ENCODE data around the gene PAF1. TPM values are rescaled to one million over a fixed set of nuclear protein-coding genes. Genes with fewer than 3 reads are reported as not detected.

The PAF1 gene
- total and polyA plus RNA-seq, 2 of the 13 experiments (the other 11 are each of a cell fraction or from before 2014, with no cell fraction given) = 30.2 to 31.1 TPM

GRCh38 chr19:39341719-39342604, 48.9 kb downstream of the PAF1 start, which contains the start of gene SAMD4B:
TSS of gene SAMD4B (plus strand) at chr19:39342421. CDS start at chr19:39356894, 14,473 bp downstream.
- Histone ChIP-seq H3K79me2 (ENCODE audit: insufficient read depth, low read length) (peaks cover 38% of the 10 kb centered on the region), H3K9ac (ENCODE audit: insufficient read depth, low read depth, low read length) (peak within 1 kb of the TSS; percentile 91), H3K27ac (ENCODE audit: extremely low read length, insufficient read depth, low read length) (peak within 1 kb of the TSS; percentile 74), H3K4me3 (replicated peaks in 1 of 3; ENCODE audit: insufficient read depth in 1 of 3, low read depth in 2 of 3, low read length in 3 of 3) (peak within 1 kb of the TSS; percentile 84 to 94 (median 88)), H3K27me3 (ENCODE audit: control insufficient read depth in 1 of 2, insufficient read depth in 2 of 2, low read length in 2 of 2) (no peaks in the 10 kb centered on the region; a peak in 1 of 5 replicates), H3K4me1 (ENCODE audit: insufficient read depth, low read length) (peaks cover 69% of the 10 kb centered on the region), H2AFZ (ENCODE audit: low read length) (peak within 1 kb of the TSS; percentile 89), H3K36me3 (replicated peaks in 1 of 2; ENCODE audit: control insufficient read depth in 1 of 2, insufficient read depth in 2 of 2, low read length in 2 of 2) (peaks cover 0 to 16% of the 10 kb centered on the region in 2 experiments; a peak in 2 of 5 replicates), H4K20me1 (ENCODE audit: insufficient read depth, low read length) (no peaks in the 10 kb centered on the region; the same call in none of the 2 replicates), H3K4me2 (ENCODE audit: low read depth, low read length) (peak within 1 kb of the TSS; percentile 86), H3K9me3 (ENCODE audit: low read length) (no peaks in the 10 kb centered on the region)
- ChIA-PET CTCF (ENCODE audit: low intra/inter-chr PET ratio, low total read pairs) (interaction anchor here (0.8 kb wide), 1 partner anchor 70 kb away, joined by 4 read pairs; the partner anchor contains the start of gene PLEKHG2), POLR2A (interaction anchor here (0.6 to 2.5 kb wide), 12 partner anchors 12 to 1293 kb away, joined by 3 to 14 read pairs (median 4); partner anchors contain the start of genes FBXO17, MED29, PAF1 and RPS16)
- intact Hi-C loops (cut with micrococcal nuclease; ENCODE audit: unreplicated experiment) (loop anchor here (5.0 kb wide), 1 partner anchor 70 kb away; the partner anchor contains the start of gene PLEKHG2), in situ Hi-C loops (cut with HindIII; ENCODE audit: extremely low pct_ligation_motif_present, low pct_unique_long_range_greater_than_20kb) (no loop called here)
- peak; percentile 92 for DNase-seq (ENCODE audit: low spot score)
- 3% methylated on average over 14 of the region's 105 CpGs for WGBS (ENCODE audit: low lambda C conversion rate)
- BruUV-seq (replicated peaks) = no TSS peak
- FAIRE-seq = peak; percentile 66
- peak; percentile 94 for ATAC-seq
- TF ChIP-seq THRA (CRISPR knock-in tag; IDR thresholded peaks at IDR 0.05; ENCODE audit: borderline replicate concordance) = peak; percentile 57; the same call in 1 of the 2 replicates
- no peak for TF ChIP-seq SYNCRIP (IDR thresholded peaks at IDR 0.05; ENCODE audit: insufficient read depth, low read depth, low read length)
- TF ChIP-seq SIN3A (IDR thresholded peaks at IDR 0.05; ENCODE audit: borderline replicate concordance, low read depth, low read length) = peak; percentile 47; the same call in 1 of the 2 replicates
- TF ChIP-seq TBX2 (CRISPR knock-in tag; IDR thresholded peaks at IDR 0.05; ENCODE audit: borderline replicate concordance) = peak; percentile 38; the same call in 1 of the 2 replicates
- no peak for TF ChIP-seq GRHL1 (CRISPR knock-in tag; conservative IDR thresholded peaks at IDR 0.05)
- peak; percentile 58 for TF ChIP-seq CREM (IDR thresholded peaks at IDR 0.05)
- TF ChIP-seq CREM (CRISPR knock-in tag; IDR thresholded peaks at IDR 0.05) = no peak
- peak; percentile 73 for TF ChIP-seq ZNF543 (CRISPR knock-in tag; IDR thresholded peaks at IDR 0.05)
- peak; percentile 88 for TF ChIP-seq KAT8 (CRISPR knock-in tag; IDR thresholded peaks at IDR 0.05)
- peak; percentile 81 for TF ChIP-seq HOXA3 (CRISPR knock-in tag; IDR thresholded peaks at IDR 0.05)
- TF ChIP-seq ETV5 (CRISPR knock-in tag; IDR thresholded peaks at IDR 0.05; ENCODE audit: borderline replicate concordance) = peak; percentile 44; the same call in 1 of the 2 replicates
- TF ChIP-seq ZNF331 (CRISPR knock-in tag; IDR thresholded peaks at IDR 0.05) = peak; percentile 71; the same call in 1 of the 2 replicates
- TF ChIP-seq, protein P1, sequence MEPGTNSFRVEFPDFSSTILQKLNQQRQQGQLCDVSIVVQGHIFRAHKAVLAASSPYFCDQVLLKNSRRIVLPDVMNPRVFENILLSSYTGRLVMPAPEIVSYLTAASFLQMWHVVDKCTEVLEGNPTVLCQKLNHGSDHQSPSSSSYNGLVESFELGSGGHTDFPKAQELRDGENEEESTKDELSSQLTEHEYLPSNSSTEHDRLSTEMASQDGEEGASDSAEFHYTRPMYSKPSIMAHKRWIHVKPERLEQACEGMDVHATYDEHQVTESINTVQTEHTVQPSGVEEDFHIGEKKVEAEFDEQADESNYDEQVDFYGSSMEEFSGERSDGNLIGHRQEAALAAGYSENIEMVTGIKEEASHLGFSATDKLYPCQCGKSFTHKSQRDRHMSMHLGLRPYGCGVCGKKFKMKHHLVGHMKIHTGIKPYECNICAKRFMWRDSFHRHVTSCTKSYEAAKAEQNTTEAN (CRISPR knock-in tag; conservative IDR thresholded peaks at IDR 0.05) = 0 out of 2 replicates have a peak, but pooled peaks have one; percentile 55

All from HepG2 (cell line).